GM21360 (cell line): ENCODE measurements around the gene SDHB.
A peak's percentile ranks its signal among the peaks of the same experiment; 100 is the strongest.

ENCODE experiments used
- ATAC-seq: cut with Tn5 transposase; IDR thresholded peaks from one replicate; pipeline ENCODE4 v1.9.1; 2021; ENCODE audit warnings: mild to moderate bottlenecking, moderate library complexity; ENCODE audit not compliant: unreplicated experiment

The SDHB gene

DNA sequence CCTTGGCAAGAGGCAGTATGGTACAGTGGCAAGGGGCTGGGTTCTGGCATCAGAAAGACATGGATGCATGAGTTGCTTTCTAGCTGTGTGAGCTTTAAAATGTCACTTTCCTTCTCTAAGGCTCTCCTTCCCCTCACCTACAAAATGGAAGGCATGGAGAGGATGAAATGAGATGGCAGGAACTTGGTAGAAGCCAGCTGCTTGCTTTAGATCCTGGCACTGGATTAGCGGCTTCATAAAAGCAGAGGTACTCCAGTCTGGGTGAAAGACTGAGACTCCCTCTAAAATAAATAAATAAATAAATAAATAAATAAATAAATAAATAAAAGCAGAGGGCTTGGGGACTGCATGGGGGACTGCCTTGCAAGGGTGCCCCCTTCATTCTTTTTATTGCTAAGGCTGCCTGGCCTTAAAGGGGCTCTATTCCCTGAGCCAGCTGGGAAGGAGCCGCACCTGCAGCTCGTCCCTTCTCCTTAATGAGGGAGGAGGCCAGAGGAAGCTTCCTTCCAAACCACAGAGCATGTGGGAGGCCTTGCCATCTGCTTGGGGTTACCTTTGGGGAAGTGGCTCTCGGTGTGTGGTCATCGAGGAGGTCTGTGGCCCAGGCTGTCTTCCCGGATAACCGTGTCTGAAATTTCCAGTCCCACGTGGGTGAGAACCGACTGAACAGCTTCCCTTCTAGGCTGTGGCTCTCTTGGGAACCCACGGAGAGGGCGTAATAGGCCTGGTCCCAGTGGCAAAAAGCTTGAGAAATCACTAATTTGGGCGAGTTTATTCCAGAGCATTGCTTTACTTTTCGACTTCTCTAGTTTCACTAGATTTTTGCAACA lies 40.1 kb downstream of the SDHB start:
- ATAC-seq, result no peak

DNA sequence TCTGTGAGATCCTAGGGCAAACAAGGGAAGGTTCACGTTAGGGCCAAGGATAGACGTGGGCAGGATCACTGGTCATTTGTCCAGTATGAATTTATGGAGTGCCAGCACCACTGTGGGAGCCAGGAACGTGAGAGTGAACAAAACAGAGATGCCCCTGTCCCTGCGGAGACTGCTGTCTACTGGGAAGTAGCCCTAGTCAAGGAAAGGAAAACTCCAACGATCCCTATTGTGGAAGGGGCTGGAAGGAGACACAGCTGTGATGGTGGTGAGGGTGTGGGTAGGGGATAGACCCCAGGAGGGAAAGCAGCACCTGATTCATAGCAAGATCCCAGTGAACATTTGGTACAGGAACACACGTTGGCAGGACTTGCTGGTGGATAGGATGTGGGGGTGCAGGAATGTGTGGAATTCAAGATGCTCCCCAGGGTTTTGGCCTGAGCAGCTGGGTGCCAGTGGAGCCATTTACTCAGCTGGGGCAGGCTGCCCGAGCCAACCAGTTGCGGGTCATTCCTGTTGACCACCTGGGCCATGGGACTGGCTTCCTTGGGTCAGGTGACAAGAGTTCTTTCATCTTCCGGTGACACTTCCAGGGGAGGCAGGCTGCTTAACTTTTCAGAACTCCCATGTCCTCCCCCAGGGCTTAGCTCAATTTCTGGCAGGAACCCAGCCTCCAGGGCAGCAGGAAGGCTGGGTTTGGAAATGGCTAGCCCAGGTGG lies 40.9 kb downstream of the SDHB start:
- no peak for ATAC-seq

DNA sequence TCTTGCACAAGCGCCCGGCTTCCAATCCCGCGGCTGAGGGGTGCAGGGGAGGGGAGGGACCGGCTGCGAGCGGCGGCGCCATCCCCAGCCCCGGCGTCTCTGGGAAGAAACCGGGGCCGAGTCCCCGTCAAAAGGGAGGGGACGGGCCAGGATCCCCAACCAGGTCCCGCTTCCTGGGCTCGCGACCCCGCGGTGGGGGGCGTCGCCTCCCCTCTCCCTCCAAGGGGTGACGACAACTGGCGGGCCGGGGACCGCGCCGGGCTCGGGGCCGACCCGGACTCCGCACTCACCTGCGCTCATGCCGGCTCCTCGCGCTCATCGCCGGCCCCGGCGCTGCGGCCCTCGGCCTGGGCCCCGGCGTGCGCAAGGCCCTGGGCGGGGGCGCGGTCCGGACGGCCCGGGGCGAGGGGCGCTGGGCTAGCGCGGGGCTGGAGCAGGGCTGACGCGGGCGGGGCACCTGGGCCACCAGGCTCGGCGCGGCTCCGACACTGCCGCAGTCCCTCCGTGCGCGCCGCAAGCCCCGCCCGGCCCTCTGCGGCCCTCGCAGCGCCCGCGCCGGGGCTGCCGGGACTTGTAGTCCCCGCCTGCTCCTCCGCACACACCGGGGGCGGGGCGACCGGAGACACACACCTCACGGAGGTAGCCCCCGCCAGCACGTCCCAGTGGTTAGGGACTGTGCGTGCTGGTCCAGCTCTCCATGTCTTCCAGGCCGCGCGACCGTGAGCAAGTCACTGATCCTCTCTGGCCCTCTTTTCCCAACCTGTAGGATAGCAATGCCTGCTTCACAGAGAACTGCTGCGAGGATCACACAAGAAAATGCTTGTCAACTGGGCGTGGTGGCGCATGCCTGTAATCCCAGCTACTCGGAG lies 42.2 kb downstream of the SDHB start, which contains the start of gene ATP13A2:
Gene ATP13A2 (minus strand): TSS at position 490 of the 869 bp plus-strand sequence. CDS start 190 bp downstream, at position 300.
- peak; percentile 81 for ATAC-seq

DNA sequence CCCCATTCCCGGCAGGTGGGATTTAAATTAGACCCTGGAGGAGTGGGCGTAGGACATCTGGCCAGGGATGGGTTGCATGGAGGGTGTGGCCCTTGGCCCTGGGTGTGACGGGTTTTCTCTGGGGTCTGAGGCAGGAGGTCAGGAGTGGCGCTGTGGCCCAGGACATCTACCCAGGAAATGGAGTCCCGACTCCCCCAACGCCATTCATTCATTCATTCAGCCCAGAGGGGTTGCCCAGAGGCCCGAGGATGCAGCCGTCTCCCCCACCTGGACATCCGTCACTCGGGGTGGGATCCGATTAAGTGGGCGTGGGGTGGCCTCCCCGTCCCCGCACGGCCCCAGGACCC lies 42.8 kb downstream of the SDHB start:
- no peak for ATAC-seq

DNA sequence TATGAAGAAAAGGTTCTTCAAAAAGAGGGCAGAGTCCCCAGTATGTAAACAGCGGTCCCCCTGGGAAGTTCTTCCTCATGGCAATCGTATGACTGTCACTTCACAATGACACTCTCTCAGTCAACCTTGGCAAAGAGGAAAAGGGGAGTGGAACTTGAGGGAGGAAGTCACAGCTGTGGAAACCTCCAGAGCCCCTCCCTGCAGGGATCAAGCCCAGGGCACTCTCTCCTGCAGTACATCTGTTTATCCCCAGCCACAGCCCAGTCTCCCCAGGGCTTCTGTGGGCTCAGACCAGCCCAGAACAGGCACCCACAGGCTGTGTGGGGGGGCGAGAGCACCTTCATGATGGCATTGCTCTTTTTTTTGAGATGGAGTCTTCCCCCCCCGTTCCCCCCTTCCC lies 44.1 kb downstream of the SDHB start:
- ATAC-seq, result no peak

DNA sequence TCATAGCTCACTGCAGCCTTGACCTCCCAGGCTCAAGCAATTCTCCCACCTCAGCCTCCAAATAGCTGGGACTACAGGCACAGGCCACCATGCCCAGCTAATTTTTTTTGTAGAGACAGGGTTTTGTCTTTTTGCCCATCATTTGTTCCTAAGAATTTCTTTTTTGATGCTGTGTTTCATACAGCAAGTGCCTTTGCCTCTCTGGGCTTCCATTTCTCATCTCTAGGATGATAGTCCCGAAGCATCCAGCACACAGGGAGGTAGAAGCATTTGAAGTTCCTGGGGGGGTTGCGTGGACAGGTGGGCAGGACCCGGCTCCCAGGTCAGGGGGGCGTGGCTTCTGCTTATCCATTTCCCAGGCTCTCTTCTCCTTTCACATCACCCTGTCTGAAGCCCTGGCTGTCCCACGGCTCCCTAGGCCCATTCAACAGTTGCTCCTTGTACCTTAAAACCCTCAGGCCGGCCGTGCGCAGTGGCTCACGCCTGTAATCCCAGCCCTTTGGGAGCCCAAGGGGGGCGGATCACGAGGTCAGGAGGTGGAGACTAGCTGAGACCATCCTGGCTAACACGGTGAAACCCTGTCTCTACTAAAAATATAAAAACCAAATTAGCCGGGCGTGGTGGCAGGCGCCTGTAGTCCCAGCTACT lies 45.5 kb downstream of the SDHB start:
- no peak for ATAC-seq

DNA sequence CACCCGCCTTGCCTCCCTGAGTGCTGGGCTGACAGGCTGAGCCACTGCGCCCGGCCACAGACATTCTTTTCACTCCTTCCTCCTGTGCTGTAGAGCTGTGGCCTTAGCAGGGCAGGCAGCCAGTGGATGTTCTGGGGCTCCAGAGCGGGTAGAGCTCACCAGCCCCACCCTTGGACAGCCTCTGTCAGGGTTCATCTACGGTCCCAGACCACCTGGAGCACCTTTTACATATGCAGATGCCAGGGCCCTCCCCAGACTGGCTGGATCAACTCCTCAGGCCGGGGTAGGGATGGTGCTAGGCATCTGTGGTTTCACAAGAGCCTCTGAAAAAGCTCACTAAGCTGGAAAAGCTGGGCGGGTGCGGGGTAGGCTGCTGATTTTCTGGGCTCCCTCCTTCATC lies 46.7 kb downstream of the SDHB start:
- ATAC-seq, result no peak

DNA sequence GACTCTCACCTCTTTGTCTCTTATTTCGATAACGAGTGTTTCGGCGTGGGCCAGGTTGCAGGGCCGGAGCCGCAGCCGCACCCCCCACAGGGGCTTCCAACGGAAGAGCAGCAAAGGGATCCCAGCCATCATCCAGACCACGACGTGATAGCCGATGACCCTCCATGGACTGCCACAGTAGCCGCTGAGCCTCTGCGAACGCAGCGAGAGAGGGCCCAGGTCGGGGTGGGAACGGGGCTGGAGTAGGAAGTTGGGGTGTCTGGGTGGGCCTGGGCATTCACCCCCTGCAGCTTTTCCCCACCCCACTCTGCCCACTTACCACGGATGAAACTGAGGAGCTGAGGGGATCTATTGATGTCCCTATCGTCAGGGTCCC lies 48.5 kb downstream of the SDHB start:
- ATAC-seq, result no peak

DNA sequence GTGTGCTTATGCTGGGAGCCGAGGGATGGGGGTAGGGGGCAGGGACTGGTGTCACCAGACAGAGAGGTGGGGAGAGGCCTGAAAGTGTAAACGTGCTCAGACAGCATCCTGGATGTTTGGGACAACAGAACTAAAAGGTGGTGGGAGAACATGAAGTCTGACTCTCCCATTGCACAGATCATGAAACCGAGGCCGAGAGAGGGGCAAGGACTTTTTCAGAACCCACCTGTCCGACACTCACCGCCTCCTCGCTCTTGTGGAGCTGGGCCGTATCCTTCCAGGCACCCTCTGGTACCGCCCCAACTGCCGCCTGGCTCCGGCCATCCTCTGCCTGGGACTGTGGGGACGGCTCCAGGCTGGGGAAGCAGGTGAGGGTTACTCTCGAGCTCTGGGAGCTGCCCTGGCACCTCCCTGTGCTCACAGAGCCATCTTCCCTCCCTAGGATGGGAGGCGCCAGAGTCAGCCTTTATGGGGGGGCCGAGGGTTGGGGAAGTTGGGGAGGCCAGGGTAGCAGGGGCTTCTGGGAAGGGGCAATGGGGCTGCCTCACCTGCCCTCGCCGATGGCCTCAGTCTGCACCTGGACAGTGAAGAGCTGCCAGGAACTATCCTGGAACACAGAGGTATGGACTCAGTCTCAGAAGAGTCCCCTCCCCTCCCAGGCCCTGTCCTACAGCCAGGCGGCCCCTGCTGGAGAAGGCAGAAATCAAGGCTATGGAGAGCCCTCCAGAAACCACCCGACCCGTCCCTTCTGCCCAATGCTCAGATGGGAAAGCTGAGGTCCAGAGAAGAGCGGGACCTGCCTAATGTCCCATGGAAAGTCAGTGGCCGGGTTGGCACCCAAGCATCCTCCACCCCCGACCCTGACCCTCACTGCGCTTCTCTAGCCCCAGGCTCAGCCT lies 49.1 kb downstream of the SDHB start:
- no peak for ATAC-seq

DNA sequence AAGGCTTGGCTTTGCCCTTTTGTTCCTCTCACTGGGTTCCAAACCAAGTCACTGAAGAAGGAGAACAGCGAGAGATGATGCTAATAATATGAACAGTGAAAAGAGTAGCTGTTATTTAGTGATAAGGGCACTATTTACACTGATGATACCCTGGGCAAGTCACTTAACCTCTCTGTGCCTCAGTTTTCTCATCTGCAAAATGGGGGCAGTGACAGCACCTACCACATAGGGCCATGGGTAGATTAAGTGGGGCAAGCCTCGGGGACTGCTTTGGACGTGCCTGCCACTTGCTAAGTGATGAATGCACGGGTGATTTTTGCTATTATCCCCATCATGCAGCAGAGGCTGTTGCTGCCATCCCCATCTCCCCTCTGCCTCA lies 51.3 kb downstream of the SDHB start:
- no peak for ATAC-seq

DNA sequence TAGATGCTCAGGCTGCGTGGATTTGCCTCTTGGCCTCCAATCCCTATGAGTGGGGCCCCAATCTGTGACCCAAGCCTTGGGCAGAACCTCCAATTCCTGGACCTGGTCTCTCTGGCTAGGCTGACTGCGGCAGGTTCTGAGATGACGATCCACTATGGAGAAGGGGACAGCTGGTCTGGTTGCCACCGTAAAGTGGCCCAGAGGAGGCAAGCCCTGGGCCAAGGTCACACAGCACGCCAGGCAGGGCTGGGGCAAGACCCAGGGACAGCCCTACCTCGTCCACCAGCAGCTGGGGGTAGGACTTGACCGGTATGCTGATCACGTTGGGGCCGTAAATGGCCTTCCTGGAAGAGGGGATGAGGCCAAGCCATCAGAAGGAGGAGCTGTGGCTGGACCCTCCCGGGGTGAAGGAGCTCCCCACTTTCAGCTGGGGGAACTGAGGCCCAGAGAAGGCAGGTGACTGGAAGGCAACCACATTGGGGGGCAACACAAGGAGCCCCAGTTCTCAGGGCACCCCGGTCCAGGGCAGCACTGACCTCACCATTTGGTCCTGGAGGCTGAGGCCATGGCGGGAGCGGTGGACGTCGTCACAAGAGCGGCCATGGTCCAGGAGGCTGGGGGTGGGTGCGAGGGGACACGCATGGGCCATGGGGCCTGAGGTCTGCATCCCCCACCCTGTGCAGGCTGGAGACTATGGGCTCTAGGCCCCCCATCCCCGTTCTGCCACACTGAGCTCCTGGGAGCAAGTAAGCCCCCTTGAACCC lies 51.9 kb downstream of the SDHB start:
- ATAC-seq, result no peak

DNA sequence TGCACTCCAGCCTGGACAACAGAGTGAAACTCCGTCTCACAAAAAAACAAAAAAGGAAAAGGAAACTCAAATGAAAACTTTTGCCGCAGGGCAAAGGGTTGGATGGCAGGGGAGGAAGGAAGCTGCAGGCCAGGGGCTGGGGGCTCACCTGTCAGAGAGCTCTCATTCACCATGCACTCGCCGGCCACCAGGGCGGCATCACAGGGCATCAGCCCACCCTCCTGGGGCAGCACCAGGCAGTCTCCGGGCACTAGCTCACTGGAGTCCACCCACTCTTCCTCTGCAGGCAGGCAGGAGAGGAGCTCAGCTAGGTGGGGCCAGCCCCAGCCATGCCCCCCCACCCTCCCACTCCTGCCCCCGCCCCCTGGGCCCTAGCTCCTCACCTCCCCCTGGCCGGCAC lies 54.0 kb downstream of the SDHB start:
- ATAC-seq, result no peak

DNA sequence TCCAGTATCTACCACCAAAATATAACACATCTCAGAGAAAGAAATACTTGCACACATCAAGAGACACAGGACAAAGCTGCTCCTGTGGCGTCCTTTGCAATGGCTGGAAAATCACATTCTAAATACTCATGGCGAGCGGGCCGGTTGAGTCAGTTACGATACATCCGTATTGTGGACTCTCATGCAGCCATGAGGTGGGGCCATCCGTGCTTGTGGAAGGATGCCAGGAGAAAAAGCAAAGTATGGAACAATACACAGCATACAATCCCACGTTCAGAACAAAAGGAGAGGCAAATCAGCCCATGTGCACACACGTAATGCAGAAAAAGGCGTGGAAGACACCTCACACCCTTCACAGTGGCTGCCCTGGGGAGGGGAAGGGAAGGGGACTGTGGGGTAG lies 55.2 kb downstream of the SDHB start:
- no peak for ATAC-seq

DNA sequence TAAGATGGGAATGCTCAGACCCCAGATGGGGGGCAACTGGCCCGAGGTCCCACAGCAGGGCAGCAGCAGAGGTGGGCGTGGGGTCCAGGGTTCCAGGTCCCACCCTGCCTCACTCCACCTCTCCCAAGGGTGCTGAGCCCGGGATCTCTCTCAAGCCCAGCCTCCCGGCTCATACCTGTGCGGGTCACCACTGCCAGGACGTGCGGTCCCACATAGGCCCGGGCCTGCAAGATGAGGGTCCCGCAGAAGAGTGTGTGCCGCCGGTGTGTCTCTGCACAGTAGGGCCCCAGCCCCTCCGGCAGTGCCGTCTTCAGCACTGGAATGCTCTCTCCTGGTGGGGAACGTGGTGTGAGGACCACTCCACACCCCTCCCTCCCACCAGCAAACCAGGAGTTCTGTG lies 57.0 kb downstream of the SDHB start:
- no peak for ATAC-seq

DNA sequence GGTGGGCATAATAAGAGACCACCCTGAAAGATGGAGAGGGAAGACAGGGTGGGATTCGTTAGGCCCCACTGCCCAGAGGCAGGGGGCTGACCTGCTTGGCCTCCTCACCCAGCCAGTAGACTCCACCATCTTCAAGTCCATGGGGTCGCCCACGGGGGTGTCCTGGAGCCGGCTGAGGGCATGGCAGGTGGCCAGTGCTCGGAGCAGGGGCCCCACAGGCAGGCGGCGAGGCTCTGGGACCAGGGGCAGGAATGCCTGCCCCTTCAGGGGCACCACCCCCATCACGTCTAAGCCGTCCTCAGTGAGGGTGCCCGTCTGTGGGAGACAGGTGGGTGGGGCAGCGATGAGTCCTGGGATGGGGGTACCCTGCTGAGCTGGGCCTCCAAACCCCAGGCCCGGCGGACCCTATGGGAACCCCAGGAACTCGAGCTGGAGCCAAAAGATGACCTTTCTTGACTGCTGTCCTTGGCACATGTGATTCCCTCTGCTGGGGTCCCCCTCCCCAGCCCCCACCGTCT lies 60.3 kb downstream of the SDHB start:
- ATAC-seq, result no peak

DNA sequence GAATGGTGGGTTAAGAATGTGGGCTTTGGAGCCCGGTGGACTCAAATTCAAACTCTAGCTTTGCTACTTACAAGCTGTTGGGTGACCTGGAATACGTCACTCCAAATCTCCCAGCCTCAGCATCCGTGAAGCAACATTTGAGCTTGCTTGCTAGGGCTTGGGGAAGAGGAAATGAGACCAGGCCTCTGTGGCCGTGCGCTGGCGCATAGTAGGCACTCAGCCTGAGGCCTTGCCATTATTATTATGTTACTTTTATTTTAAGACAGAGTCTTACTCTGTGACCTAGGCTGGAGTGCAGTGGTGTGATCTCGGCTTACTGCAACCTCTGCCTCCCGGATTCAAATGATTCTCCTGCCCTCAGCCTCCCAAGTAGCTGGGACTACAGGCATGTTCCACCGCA lies 61.2 kb downstream of the SDHB start:
- ATAC-seq, result no peak

DNA sequence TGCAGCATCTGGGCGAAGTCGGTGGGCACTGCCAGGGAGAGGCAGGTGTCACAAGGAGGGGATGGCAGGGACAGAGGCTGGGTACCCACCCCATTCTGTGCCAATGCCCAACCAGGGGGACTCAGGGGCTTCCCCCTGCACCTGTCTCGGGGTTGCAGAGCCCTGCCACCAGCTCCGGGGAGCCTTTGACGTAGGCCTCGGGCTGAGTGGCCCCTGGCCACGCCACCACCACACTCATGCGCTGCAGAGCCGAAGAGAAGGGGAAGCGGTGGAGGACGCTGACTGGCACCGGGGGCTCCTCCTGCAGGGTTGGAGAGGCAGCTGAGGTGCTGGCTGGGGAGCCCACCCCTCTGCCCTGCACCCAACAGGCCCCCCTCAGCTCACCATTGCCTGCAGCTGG lies 61.7 kb downstream of the SDHB start:
- no peak for ATAC-seq

DNA sequence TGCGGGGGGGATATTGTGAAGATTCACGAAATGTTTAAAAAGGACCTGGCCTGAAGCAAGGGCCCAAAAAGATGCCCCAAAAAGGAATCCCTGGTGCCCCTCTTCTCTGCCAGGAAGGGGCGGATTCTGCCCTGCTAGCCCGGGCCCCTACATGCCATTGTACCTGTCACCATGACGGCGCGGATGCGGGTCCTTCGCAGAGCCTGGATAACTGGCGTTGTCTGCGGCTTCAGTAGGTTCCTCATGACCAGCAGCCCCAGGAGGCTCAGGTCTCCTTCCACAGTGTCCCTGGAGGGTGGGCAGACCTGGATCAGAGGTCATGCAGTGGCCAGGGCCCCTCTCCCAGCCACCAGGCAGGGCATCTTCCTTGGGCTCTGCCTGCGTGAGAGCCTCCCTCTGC lies 62.3 kb downstream of the SDHB start:
- no peak for ATAC-seq
